PFSK-1 (cell line): ENCODE measurements around the gene PROSER3.

Source experiments
- POLR2AphosphoS5 ChIP-seq: IDR thresholded peaks from 2 replicates; pipeline ENCODE4 v1.6.1; 2012; ENCODE audit warnings: low read depth, mild to moderate bottlenecking, control low read depth, low read length, moderate library complexity
- SIN3A ChIP-seq: IDR thresholded peaks from 2 replicates; pipeline ENCODE4 v1.6.1; 2012; ENCODE audit warnings: mild to moderate bottlenecking, low read length, moderate library complexity, borderline replicate concordance; ENCODE audit not compliant: insufficient read depth

DNA sequence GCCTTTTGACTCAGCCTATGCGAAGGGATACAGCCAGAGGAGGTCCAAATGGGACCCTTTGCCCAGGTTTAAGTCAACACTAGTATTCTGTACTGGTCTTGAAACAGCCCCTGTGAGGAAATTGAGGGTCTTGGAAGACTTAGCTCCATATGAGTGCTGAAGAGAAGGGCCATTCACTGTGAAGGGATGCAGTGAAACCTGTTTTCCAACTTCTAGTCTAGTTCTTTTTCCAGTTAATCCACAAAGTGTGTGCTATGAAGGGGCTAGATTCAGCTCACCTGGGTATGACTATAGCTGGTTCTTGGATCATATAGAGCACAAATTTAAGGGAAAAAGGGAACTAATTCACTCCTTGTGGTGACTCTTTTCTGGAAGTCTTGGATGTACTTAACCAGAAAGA lies 49.6 kb upstream of the PROSER3 start:
- TF ChIP-seq SIN3A (no peak), POLR2AphosphoS5 (no peak)
